ENCODE measurements around the gene SAP130.

The SAP130 gene

GRCh38 chr2:128027801-128028667 is at the start of gene SAP130:
SAP130 (minus strand) TSS chr2:128028059; CDS start chr2:128026292, 1,767 bp downstream.
- peak; percentile 98 for DNase-seq

- DNase-seq = no peak
Measured at GRCh38 chr2:128076461-128077106, 48.7 kb upstream of the SAP130 start.

GRCh38 chr2:128073278-128073677 is 45.4 kb upstream of the SAP130 start:
- no peak for DNase-seq

GRCh38 chr2:128069769-128070168 is 41.9 kb upstream of the SAP130 start:
- no peak for DNase-seq

- DNase-seq = no peak
Measured at GRCh38 chr2:128064353-128064752, 36.5 kb upstream of the SAP130 start.

GRCh38 chr2:128062571-128062970 is 34.7 kb upstream of the SAP130 start:
- no peak for DNase-seq

GRCh38 chr2:128058114-128058513 is 30.3 kb upstream of the SAP130 start:
- no peak for DNase-seq

- no peak for DNase-seq
Measured at GRCh38 chr2:128057334-128057733, 29.5 kb upstream of the SAP130 start.

GRCh38 chr2:128054104-128054885 is 26.4 kb upstream of the SAP130 start:
- DNase-seq = no peak

GRCh38 chr2:128053331-128053730 is 25.5 kb upstream of the SAP130 start:
- no peak for DNase-seq

GRCh38 chr2:128043041-128043440 is 15.2 kb upstream of the SAP130 start:
- no peak for DNase-seq

- no peak for DNase-seq
Measured at GRCh38 chr2:128041561-128041960, 13.7 kb upstream of the SAP130 start.

- DNase-seq = no peak
Measured at GRCh38 chr2:128040166-128040771, 12.4 kb upstream of the SAP130 start.

GRCh38 chr2:128039535-128039934 is 11.7 kb upstream of the SAP130 start:
- no peak for DNase-seq

GRCh38 chr2:128038411-128038810 is 10.6 kb upstream of the SAP130 start:
- no peak for DNase-seq

GRCh38 chr2:128037649-128038048 is 9.8 kb upstream of the SAP130 start:
- DNase-seq = no peak

GRCh38 chr2:128036748-128037607 is 9.1 kb upstream of the SAP130 start:
- no peak for DNase-seq

- DNase-seq = peak; percentile 15
Measured at GRCh38 chr2:128032092-128032491, 4.2 kb upstream of the SAP130 start.

GRCh38 chr2:128028668-128029054 is 802 bp upstream of the SAP130 start:
- peak; percentile 71 for DNase-seq

- DNase-seq = peak; percentile 99
Measured at GRCh38 chr2:128027278-128027800, 520 bp downstream of the SAP130 start.

GRCh38 chr2:128026448-128027277 is 1.2 kb downstream of the SAP130 start:
- DNase-seq = peak; percentile 46

All from OCI-M1 (cell line).